Activated CD8-positive, alpha-beta T cell treated with anti-CD3 and anti-CD28 coated beads for 36 hours (primary cell): ENCODE data around the gene FRMD8. TPM values are rescaled to one million over a fixed set of nuclear protein-coding genes. Genes with fewer than 3 reads are reported as not detected.

ENCODE experiments used
- ATAC-seq: fragments of 200-7000 bp; cut with Tn5 transposase; one replicate; pipeline ENCODE4 v1.10.0; 2021; ENCODE audit warnings: mild to moderate bottlenecking, moderate library complexity
- CTCF ChIA-PET: fragments of 350-600 bp; sonication (Branson Sonifier 250); formaldehyde crosslinking; loops from one replicate; lab custom pipeline; 2021; ENCODE audit warnings: antibody characterized with exemption; lab: Charles Lee
- POLR2A ChIA-PET: fragments of 350-600 bp; sonication (Branson Sonifier 250); formaldehyde crosslinking; loops from one replicate; lab custom pipeline; 2021; ENCODE audit warnings: antibody characterized with exemption; lab: Charles Lee
- DNase-seq: peaks from one replicate; pipeline ENCODE4 v3.0.0-alpha.2; 2020
- H3K27ac Mint-ChIP-seq: one replicate; pipeline ENCODE4 v1.8.0; 2021; ENCODE audit warnings: mild to moderate bottlenecking, mixed read lengths
- H3K27me3 Mint-ChIP-seq: one replicate; pipeline ENCODE4 v1.8.0; 2021; ENCODE audit warnings: mixed read lengths
- H3K36me3 Mint-ChIP-seq: one replicate; pipeline ENCODE4 v1.8.0; 2021; ENCODE audit warnings: low read depth, mixed read lengths
- H3K4me1 Mint-ChIP-seq: one replicate; pipeline ENCODE4 v1.8.0; 2021; ENCODE audit warnings: low read depth, mixed read lengths
- H3K4me3 Mint-ChIP-seq: one replicate; pipeline ENCODE4 v1.8.0; 2021; ENCODE audit warnings: mild to moderate bottlenecking, moderate library complexity, mixed read lengths
- H3K9me3 Mint-ChIP-seq: one replicate; pipeline ENCODE4 v1.8.0; 2021; ENCODE audit warnings: mixed read lengths
- CTCF ChIP-seq: fragments of 200-600 bp; IDR thresholded peaks from one replicate; pipeline ENCODE4 v1.8.0; 2022; ENCODE audit warnings: antibody characterized with exemption, mild to moderate bottlenecking
- intact Hi-C: fragments of 100-400 bp; cut with micrococcal nuclease; formaldehyde crosslinking; loops from one replicate; pipeline ENCODE4 v1.10.0; 2022
- total RNA-seq, 2 experiments: library from RNA; stranded (reverse); gene quantifications; one replicate each; pipeline ENCODE4 v1.2.3, GENCODE V29; 2021

FRMD8 gene
- total RNA-seq, 2 experiments from 2014 or later: 26.8 to 33.3 TPM

GRCh38 chr11:65415499-65416340 is 29.3 kb downstream of the FRMD8 start:
- ATAC-seq: no peak
- CTCF ChIA-PET: interaction anchor here (0.7 to 15.1 kb wide), 39 partner anchors 9 to 126 kb away, joined by 3 to 448 read pairs (median 6); partner anchors contain the start of genes CDC42EP2, DPF2, FRMD8 and MALAT1
- Mint-ChIP-seq H3K4me1 (peaks cover 34% of the 10 kb centered on the region), H3K36me3 (peaks cover 7% of the 10 kb centered on the region), H3K4me3 (peak overlapping the region; percentile 89), H3K9me3 (no peaks in the 10 kb centered on the region), H3K27me3 (no peaks in the 10 kb centered on the region), H3K27ac (peak overlapping the region; percentile 98)
- POLR2A ChIA-PET: interaction anchor here (1.0 to 21.0 kb wide), 12 partner anchors 10 to 136 kb away, joined by 3 to 4842 read pairs (median 6); partner anchors contain the start of genes FRMD8, MALAT1, NEAT1 and SLC25A45
- intact Hi-C loops: loop anchor here (2.0 kb wide), 1 partner anchor 15 kb away; no protein-coding TSS in a partner anchor
- TF ChIP-seq CTCF: no peak
- DNase-seq: no peak

GRCh38 chr11:65416341-65416824 is 29.9 kb downstream of the FRMD8 start:
- ChIA-PET POLR2A (interaction anchor here (0.9 to 21.0 kb wide), 15 partner anchors 9 to 172 kb away, joined by 3 to 4842 read pairs (median 6); partner anchors contain the start of genes FRMD8, MALAT1, NEAT1 and SLC25A45), CTCF (interaction anchor here (0.6 to 15.1 kb wide), 38 partner anchors 8 to 125 kb away, joined by 3 to 448 read pairs (median 6); partner anchors contain the start of genes CDC42EP2, DPF2, FRMD8 and MALAT1)
- Mint-ChIP-seq H3K4me1 (peaks cover 36% of the 10 kb centered on the region), H3K4me3 (peak overlapping the region; percentile 89), H3K27me3 (no peaks in the 10 kb centered on the region), H3K36me3 (peaks cover 9% of the 10 kb centered on the region), H3K9me3 (no peaks in the 10 kb centered on the region), H3K27ac (peak overlapping the region; percentile 98)
- ATAC-seq (peak; percentile 32), DNase-seq (peak; percentile 97)
- intact Hi-C loops: loop anchor here (2.0 kb wide), 1 partner anchor 14 kb away; no protein-coding TSS in a partner anchor
- TF ChIP-seq CTCF: peak; percentile 99

- peak overlapping the region; percentile 89 for H3K4me3 Mint-ChIP-seq
- H3K27me3 Mint-ChIP-seq: no peaks in the 10 kb centered on the region
- no peaks in the 10 kb centered on the region for H3K9me3 Mint-ChIP-seq
- H3K36me3 Mint-ChIP-seq: peaks cover 12% of the 10 kb centered on the region
- H3K4me1 Mint-ChIP-seq: peaks cover 36% of the 10 kb centered on the region
- intact Hi-C loops: loop anchor here (2.0 kb wide), 1 partner anchor 14 kb away; no protein-coding TSS in a partner anchor
- TF ChIP-seq CTCF: no peak
- DNase-seq (peak; percentile 71), ATAC-seq (no peak)
- POLR2A ChIA-PET: interaction anchor here (0.7 to 21.0 kb wide), 20 partner anchors 9 to 288 kb away, joined by 3 to 4842 read pairs (median 4); partner anchors contain the start of genes FAM89B, FRMD8, LTBP3 and MALAT1
- H3K27ac Mint-ChIP-seq: peak overlapping the region; percentile 98
- CTCF ChIA-PET: interaction anchor here (0.6 to 15.1 kb wide), 31 partner anchors 8 to 109 kb away, joined by 3 to 448 read pairs (median 6); partner anchors contain the start of genes CDC42EP2, FRMD8, MALAT1 and SCYL1
Observed at GRCh38 chr11:65416841-65417701, 30.6 kb downstream of the FRMD8 start.

GRCh38 chr11:65417702-65418430 is 31.4 kb downstream of the FRMD8 start:
- Mint-ChIP-seq H3K4me1 (peaks cover 36% of the 10 kb centered on the region), H3K27me3 (peaks cover 3% of the 10 kb centered on the region), H3K36me3 (peaks cover 15% of the 10 kb centered on the region), H3K4me3 (peak overlapping the region; percentile 89), H3K27ac (peak overlapping the region; percentile 98), H3K9me3 (no peaks in the 10 kb centered on the region)
- intact Hi-C loops: loop anchor here (2.0 kb wide), 1 partner anchor 13 kb away; no protein-coding TSS in a partner anchor
- peak; percentile 5 for ATAC-seq
- no peak for TF ChIP-seq CTCF
- ChIA-PET POLR2A (interaction anchor here (0.7 to 21.0 kb wide), 18 partner anchors 8 to 289 kb away, joined by 3 to 4842 read pairs (median 5); partner anchors contain the start of genes FAM89B, FRMD8, LTBP3 and MALAT1), CTCF (interaction anchor here (0.6 to 15.1 kb wide), 16 partner anchors 7 to 109 kb away, joined by 3 to 448 read pairs (median 11); partner anchors contain the start of genes FRMD8, MALAT1 and SLC25A45)
- DNase-seq: peak; percentile 77
